GM18511 (cell line): ENCODE measurements around the gene RASGEF1C.

Source experiments
- ATAC-seq: cut with Tn5 transposase; IDR thresholded peaks from one replicate; pipeline ENCODE4 v1.9.1; 2021; ENCODE audit warnings: mild to moderate bottlenecking, moderate library complexity; ENCODE audit not compliant: unreplicated experiment

The RASGEF1C gene

GRCh38 chr5:180122875-180123274 is 86.1 kb downstream of the RASGEF1C start:
- ATAC-seq = no peak

GRCh38 chr5:180121826-180122413 is 87.1 kb downstream of the RASGEF1C start:
- no peak for ATAC-seq

DNA sequence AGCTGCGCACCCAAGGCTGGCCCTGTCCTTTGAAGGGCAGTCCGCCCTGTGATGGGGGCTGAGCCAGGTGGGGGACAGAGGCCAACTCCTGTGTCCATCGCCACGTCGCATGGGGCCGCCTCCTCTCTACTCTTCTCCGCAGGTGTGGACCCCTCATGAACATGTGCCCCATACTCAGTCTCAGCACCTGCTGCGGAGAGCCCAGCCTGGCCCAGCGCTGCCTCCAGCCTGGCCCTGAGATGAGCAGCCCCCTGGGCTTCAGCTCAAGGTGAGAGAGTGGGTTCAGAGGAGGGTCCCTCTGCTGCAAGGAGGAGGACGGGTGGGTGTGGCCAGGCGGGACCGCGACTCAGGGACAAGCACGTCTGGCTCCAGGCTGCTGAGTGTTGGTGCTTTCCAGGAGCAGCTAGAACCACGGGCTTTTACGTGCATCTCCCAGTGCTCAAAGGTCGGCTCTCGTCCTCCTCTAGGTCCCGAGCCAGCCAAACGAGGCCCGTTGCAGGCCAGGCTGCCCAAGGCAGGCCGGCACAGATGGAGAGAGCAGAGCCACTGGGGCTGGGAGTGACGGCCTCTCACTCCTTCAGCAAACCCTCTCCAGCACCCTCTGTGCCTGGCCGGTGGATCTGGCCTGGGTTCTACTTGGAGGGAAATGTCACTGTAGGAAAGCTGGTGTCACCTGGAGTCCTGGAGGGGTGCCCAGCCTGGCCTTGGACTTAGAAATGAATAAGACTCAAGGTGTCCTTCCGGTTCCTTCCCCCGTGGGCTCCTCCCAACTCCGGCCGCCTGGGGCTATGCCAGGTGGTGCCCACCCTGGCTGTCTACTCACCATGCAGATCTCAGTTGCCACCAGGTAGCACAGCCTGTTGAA is 88.5 kb downstream of the RASGEF1C start:
- ATAC-seq = no peak

GRCh38 chr5:180119903-180120236 is 89.1 kb downstream of the RASGEF1C start:
- no peak for ATAC-seq

DNA sequence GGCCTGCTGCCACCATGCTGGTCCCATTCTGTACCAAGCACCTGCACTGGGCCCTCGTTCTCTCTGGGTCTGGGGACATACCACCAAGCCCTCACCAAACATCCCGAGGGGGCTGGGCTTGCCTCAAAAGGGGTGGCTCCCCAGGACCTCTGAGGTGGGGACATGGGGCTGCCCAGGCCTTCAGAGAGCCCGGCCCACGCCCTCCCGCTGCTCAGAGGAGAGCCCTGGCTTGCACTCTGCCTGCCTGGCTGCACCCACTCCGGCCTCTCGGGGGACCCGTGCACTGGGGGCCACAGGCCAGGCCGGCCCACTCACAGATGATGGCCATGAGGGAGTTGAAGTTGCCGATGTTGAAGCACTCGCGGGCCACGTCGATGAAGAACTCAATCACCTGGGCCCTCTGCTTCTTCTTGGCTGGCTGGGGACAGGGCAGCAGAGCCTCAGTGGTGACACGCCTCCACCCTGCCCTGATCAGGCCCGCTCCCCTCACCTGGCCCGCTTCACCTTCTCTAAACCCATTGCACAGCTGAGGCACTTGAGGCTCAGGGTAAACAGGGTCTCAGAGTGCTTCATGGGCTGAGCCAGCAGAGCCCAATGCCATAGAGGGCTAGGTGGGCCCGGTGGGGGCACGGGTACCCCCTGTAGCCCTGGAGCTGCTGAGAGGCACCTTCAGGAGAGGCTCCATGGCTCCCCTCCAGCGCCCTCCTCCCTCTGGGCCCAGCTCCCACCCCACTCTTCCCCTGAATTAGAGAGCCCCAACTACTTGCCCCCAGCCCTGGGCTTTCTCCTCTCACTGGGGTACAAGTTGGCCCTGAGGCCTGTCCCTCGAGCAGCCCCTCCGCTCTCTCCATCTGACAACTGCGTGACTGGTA is 89.7 kb downstream of the RASGEF1C start:
- no peak for ATAC-seq

- no peak for ATAC-seq
These were observed 90.6 kb downstream of the RASGEF1C start for GRCh38 chr5:180118391-180118791.

- ATAC-seq = no peak
These were observed 91.8 kb downstream of the RASGEF1C start for GRCh38 chr5:180117000-180117725.

- no peak for ATAC-seq
These were observed 92.7 kb downstream of the RASGEF1C start for GRCh38 chr5:180116077-180116999.

DNA sequence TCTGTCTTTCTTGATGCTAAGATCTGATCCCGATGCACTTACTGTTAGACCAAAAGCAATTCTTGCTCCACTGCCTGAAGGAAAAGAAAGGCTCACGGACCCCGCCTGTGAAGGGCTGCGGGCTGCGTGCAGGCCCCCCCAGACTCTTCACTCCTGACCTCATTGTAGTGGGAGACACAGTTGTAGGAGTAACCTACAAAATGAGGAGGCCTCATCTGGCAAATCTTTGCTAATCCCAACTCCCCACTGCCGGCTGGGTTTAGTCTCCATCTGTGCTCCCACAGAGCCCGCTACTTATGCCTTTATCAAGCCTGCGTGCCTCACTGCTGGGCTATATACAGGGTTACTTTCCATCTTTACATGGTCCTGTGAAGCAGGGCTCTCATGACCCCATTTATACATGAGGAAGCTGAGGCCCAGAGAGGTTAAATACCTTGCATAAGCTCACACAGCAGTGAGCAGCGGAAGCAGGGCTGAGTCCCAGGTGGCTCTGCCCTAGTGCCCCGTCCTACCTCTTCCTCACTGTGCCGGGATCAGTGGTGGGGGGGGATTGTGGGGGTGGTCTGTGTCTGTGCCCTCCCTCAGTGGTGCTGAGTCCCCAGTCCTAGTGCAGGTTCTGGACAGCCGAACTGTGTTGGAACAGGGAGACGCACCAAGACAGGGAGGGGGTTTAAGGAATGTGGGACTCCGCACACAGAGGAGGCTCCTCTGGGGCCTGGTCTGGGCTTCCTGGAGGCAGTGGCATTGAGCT is 93.5 kb downstream of the RASGEF1C start:
- ATAC-seq = no peak

- no peak for ATAC-seq
These were observed 94.6 kb downstream of the RASGEF1C start for GRCh38 chr5:180114304-180115003.

DNA sequence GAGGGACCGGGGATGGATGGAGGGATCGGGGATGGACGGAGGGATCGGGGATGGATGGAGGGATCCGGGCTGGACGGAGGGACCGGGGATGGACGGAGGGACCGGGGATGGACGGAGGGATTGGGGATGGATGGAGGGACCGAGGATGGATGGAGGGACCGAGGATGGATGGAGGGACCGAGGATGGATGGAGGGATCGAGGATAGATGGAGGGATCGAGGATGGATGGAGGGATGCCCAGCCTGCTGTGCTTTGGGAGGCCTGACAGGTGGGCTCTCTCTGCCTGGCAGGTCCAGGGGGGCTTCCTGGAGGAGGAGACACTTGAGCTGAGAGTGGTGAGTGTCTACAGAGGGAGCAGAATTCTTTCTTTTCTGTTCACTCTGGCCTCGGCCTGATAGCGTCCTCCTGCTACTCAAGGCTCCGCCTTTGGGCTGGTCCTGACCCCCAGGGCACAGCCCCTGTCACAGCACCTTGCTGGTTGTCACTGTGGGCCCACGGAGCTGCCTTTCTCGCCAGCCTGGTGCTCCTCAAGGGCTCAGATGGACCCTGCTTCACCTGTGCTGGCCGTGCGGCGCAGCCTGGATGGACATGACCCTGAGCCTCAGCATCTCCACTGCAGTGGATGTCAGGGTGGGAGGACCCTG is 95.2 kb downstream of the RASGEF1C start:
- ATAC-seq = no peak

DNA sequence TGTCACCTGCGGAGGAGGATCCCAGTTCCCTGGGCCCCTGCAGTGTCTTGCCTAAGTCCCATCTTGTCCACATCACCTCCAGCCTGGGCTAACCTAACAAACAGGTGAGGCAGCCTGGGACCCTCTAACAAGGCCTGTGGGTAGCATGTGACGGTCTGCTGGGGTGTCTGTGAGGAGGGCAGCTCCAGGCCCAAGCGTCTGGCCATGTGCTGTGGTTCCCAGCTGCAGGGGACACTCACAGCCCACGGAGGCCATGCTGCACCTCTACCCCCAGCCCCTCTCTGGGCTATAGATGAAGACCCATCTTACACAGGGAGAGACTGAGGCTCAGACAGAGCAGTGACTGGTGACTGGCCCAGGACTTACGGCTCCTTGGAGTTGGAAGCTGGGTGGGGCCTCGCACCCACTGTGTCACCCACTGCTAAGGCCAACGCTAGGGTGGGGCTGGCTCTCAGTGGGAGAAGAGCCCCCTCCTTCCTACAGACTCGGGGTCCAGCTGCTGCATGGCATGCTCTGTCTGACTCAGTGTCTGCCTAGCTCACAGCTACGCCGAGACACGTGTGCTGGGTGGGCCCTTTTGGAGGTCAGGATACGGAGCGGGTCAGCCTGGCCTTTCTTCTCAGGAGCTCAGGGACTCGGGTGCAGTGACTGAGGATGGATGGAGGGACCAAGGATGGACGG is 96.7 kb downstream of the RASGEF1C start:
- ATAC-seq = no peak

- no peak for ATAC-seq
These were observed 97.6 kb downstream of the RASGEF1C start for GRCh38 chr5:180111273-180112002.

DNA sequence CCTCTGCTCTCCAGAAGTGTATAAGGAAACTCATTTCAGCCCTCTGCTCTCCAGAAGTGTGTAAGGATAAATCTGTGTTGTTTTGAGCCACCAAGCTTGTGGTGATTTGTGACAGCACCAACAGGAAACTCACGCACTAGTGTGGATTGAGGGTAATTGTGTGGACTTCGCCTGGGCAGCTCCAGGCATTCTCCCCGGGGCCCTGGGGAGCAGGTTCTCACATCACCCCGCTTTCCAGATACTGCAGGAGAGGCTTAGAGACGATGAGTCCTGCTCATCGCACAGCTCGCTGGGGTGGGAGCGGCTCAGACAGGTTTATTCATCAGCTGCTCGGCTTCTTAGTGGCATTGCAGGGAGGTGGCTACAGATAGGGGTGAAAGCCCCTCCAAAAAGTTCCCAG is 99.1 kb downstream of the RASGEF1C start:
- no peak for ATAC-seq

DNA sequence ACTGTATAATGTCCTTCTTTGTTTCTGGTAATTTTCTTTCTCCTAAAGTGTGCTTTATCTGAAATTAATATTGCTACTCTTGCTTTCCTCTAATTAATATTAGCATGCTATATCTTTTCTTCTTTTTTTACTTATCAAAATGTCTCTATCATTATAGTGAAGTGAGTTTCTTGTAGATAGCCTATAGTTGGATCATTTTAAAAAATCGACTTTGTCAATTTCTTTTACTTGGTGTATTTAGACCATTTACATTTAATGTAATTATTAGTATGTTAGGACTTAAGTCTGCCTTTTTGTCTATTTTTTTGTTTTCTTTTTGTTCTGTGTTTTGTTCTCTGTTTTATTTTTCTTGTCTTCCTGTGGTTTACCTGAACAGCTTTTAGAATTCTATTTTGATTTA is 102.0 kb downstream of the RASGEF1C start:
- no peak for ATAC-seq

- ATAC-seq = no peak
These were observed 103.1 kb downstream of the RASGEF1C start for GRCh38 chr5:180105827-180106312.

DNA sequence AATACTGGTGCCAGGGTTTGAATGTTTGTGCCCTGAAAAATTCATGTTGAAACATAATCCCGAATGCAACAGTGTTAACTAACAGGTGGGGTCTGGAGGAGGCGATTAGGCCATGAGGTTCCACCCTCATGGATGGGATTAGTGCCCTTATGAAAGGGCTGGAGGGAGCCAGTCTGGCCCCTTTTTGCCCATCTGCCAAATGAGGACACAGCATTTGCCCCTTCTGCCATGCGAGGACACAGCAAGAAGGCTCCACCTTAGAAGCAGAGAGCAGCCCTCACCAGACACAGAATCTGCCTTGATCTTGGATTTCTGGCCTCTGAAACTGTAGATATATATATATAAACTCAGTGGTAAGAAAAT is 104.9 kb downstream of the RASGEF1C start:
- no peak for ATAC-seq
